ENCODE results near the gene TPP1.
A peak's percentile ranks its signal among the peaks of the same experiment; 100 is the strongest.

Gene TPP1

DNA sequence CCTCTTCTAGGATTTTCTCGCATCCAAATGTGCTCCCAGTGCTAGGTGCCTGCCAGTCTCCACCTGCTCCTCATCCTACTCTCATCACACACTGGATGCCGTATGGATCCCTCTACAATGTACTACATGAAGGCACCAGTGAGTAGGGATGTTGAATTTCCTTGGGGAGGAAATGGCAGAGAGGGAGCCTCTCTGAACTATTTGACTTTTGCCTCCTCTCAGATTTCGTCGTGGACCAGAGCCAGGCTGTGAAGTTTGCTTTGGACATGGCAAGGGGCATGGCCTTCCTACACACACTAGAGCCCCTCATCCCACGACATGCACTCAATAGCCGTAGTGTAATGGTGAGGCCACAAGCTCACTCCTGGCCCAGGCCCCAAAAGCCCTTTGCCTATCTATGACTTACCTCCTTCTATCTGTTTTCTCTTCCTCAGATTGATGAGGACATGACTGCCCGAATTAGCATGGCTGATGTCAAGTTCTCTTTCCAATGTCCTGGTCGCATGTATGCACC lies 9.7 kb downstream of the TPP1 start:
- ChIA-PET CTCF (no interaction called here), POLR2A (ENCODE audit: low non-redundant PET) (no interaction called here)
- H3K27ac ChIP-seq, result peak overlapping the region; percentile 99
- no peak for DNase-seq (ENCODE audit: low spot score)
- TF ChIP-seq, protein P1, sequence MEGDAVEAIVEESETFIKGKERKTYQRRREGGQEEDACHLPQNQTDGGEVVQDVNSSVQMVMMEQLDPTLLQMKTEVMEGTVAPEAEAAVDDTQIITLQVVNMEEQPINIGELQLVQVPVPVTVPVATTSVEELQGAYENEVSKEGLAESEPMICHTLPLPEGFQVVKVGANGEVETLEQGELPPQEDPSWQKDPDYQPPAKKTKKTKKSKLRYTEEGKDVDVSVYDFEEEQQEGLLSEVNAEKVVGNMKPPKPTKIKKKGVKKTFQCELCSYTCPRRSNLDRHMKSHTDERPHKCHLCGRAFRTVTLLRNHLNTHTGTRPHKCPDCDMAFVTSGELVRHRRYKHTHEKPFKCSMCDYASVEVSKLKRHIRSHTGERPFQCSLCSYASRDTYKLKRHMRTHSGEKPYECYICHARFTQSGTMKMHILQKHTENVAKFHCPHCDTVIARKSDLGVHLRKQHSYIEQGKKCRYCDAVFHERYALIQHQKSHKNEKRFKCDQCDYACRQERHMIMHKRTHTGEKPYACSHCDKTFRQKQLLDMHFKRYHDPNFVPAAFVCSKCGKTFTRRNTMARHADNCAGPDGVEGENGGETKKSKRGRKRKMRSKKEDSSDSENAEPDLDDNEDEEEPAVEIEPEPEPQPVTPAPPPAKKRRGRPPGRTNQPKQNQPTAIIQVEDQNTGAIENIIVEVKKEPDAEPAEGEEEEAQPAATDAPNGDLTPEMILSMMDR (conservative IDR thresholded peaks at IDR 0.05; ENCODE audit: low read depth), result no peak

DNA sequence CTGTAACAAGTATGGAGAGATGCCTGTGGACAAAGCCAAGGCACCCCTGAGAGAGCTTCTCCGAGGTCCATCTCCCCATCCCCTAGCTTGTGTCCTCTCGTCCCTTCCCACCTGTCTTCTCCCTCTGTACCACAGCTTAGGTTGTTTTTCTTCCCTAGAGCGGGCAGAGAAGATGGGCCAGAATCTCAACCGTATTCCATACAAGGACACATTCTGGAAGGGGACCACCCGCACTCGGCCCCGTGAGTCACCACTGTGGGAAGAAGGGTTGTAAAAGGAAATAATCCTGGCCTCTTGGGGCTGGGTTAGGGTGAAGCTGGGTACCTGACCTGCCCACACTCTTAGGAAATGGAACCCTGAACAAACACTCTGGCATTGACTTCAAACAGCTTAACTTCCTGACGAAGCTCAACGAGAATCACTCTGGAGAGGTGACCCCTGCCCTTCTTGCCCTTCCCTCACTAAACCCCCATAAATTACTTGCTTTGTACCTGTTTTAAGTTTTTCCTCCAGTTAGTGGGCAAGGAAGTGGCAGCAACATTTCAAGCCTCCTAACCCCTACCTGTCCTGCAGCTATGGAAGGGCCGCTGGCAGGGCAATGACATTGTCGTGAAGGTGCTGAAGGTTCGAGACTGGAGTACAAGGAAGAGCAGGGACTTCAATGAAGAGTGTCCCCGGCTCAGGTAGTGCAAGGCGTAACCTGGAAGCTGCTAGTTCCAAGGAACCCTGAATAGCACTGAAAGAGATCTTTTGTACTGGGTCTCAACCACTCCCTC lies 10.3 kb downstream of the TPP1 start:
- peak overlapping the region; percentile 99 for H3K27ac ChIP-seq
- CTCF ChIA-PET, result no interaction called here
- TF ChIP-seq, protein P1 (conservative IDR thresholded peaks at IDR 0.05; ENCODE audit: low read depth), result no peak
- POLR2A ChIA-PET (ENCODE audit: low non-redundant PET), result no interaction called here
- no peak for DNase-seq (ENCODE audit: low spot score)

DNA sequence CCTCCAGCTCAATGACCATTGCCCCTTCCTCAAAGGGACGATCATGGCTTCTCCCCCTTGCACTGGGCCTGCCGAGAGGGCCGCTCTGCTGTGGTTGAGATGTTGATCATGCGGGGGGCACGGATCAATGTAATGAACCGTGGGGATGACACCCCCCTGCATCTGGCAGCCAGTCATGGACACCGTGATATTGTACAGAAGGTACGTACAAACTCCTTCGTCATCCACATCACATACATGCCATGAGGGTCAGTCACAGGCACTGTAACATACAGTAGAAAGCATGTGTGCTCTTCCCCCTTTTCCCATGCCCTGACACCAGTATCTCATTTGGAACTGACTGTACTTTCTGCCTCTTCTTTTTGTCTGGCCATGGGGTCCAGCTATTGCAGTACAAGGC lies 11.2 kb downstream of the TPP1 start:
- H3K27ac ChIP-seq, result peak overlapping the region; percentile 36; the same call in 1 of the 2 replicates
- ChIA-PET CTCF (interaction anchor here (0.6 kb wide), 1 partner anchor 69 kb away, joined by 4 read pairs; no protein-coding TSS in a partner anchor), POLR2A (ENCODE audit: low non-redundant PET) (no interaction called here)
- no peak for DNase-seq (ENCODE audit: low spot score)
- TF ChIP-seq, protein P1 (conservative IDR thresholded peaks at IDR 0.05; ENCODE audit: low read depth), result no peak

- ChIA-PET CTCF (interaction anchor here (0.6 kb wide), 2 partner anchors 68 to 99 kb away, joined by 4 read pairs; no protein-coding TSS in a partner anchor), POLR2A (ENCODE audit: low non-redundant PET) (interaction anchor here (0.6 kb wide), 1 partner anchor 76 kb away, joined by 3 read pairs; the partner anchor contains the start of gene MRPL17)
- TF ChIP-seq, protein P1 (conservative IDR thresholded peaks at IDR 0.05; ENCODE audit: low read depth), result no peak
- no peak for DNase-seq (ENCODE audit: low spot score)
- peak overlapping the region; percentile 88 for H3K27ac ChIP-seq
Observed at GRCh38 chr11:6607190-6607795, 11.9 kb downstream of the TPP1 start.

GRCh38 chr11:6606471-6607189 lies 12.6 kb downstream of the TPP1 start:
- peak; percentile 84 for DNase-seq (ENCODE audit: low spot score)
- TF ChIP-seq, protein P1 (conservative IDR thresholded peaks at IDR 0.05; ENCODE audit: low read depth), result no peak
- ChIA-PET POLR2A (ENCODE audit: low non-redundant PET) (interaction anchor here (0.5 to 0.6 kb wide), 2 partner anchors 39 to 77 kb away, joined by 3 read pairs; partner anchors contain the start of gene MRPL17), CTCF (interaction anchor here (0.6 kb wide), 3 partner anchors 82 to 131 kb away, joined by 4 read pairs; no protein-coding TSS in a partner anchor)
- peak overlapping the region; percentile 88 for H3K27ac ChIP-seq

DNA sequence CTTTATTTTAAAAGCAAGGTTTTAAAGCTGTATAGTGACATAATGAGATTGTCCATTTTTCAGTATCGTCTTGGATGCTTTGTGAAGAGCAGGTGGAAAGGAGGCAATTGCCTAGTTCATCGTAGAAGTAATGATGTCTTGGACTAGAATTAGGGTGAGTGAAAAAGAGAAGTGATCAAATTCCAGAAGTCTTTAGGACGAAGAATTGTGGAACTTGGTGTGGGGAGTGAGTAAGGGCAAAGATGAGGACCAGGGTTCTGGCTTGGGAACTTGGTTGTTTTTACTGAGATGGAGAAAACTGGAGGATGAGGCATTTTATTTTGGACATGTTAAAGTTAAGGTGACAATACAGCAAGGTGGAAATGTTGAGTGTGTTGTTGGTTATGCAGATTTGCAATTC lies 14.4 kb downstream of the TPP1 start:
- ChIA-PET POLR2A (ENCODE audit: low non-redundant PET) (no interaction called here), CTCF (no interaction called here)
- peak overlapping the region; percentile 92; the same call in 1 of the 2 replicates for H3K27ac ChIP-seq
- DNase-seq (ENCODE audit: low spot score), result no peak
- TF ChIP-seq, protein P1 (conservative IDR thresholded peaks at IDR 0.05; ENCODE audit: low read depth), result no peak

Data from RWPE1 (cell line).